Measurements from ENCODE around the gene CENPM. TPM values are rescaled to one million over a fixed set of nuclear protein-coding genes. Genes with fewer than 3 reads are reported as not detected.
"Not testable (repeated sequence)": the region's sequence is repeated elsewhere in the genome, so short reads cannot be mapped to it uniquely, and the experiment has no call there.

The CENPM gene
- total and polyA plus RNA-seq, 5 experiments from 2014 or later, result 2.1 to 7.2 (median 3.2) TPM

- H3K4me1 Mint-ChIP-seq, result peaks cover 3 to 5% (median 4%) of the 10 kb centered on the region in 4 donors
- H3K27me3 Mint-ChIP-seq, result peaks cover 0 to 3% (median 0%) of the 10 kb centered on the region in 5 donors
- POLR2A ChIA-PET, result interaction anchor here (0.6 kb wide), 2 partner anchors 33 to 340 kb away, joined by 3 read pairs; no protein-coding TSS in a partner anchor
- H3K27ac Mint-ChIP-seq, result peak overlapping the region in 1 of 10 donors; percentile 75
- peak overlapping the region in 1 of 10 donors; percentile 66 for H3K4me3 Mint-ChIP-seq
- H3K36me3 Mint-ChIP-seq, result no peaks in the 10 kb centered on the region
- DNase-seq (no peak), ATAC-seq (peak; percentile 59 to 63)
- no peaks in the 10 kb centered on the region for H3K9me3 Mint-ChIP-seq
Observed at GRCh38 chr22:41957941-41958556, 11.1 kb upstream of the CENPM start.

- DNase-seq (no peak), ATAC-seq (no peak)
- POLR2A ChIA-PET, result no interaction called here
- peaks cover 3 to 8% (median 5%) of the 10 kb centered on the region in 4 donors for H3K4me1 Mint-ChIP-seq
- no peaks in the 10 kb centered on the region for H3K9me3 Mint-ChIP-seq
- H3K4me3 Mint-ChIP-seq, result no peak overlapping the region
- no peak overlapping the region for H3K27ac Mint-ChIP-seq
- H3K36me3 Mint-ChIP-seq, result no peaks in the 10 kb centered on the region
- H3K27me3 Mint-ChIP-seq, result peaks cover 0 to 3% (median 0%) of the 10 kb centered on the region in 5 donors
Observed at GRCh38 chr22:41952713-41953112, 5.8 kb upstream of the CENPM start.

- Mint-ChIP-seq H3K4me3 (no peak within 1 kb of the TSS), H3K27ac (peak within 1 kb of the TSS in 1 of 10 donors; percentile 26), H3K36me3 (no peaks in the 10 kb centered on the region), H3K9me3 (no peaks in the 10 kb centered on the region), H3K27me3 (peaks cover 0 to 3% (median 0%) of the 10 kb centered on the region in 5 donors), H3K4me1 (peaks cover 0 to 11% (median 6%) of the 10 kb centered on the region in 4 donors)
- ATAC-seq (no peak), DNase-seq (no peak)
- POLR2A ChIA-PET, result interaction anchor here (0.6 kb wide), 1 partner anchor 167 kb away, joined by 3 read pairs; no protein-coding TSS in a partner anchor
Observed at GRCh38 chr22:41951898-41952474, 5.0 kb upstream of the CENPM start, which contains the start of gene SMIM45. Gene SMIM45, plus strand, starts transcription at chr22:41952150.

GRCh38 chr22:41949297-41949965 is 2.5 kb upstream of the CENPM start:
- Mint-ChIP-seq H3K27me3 (peaks cover 0 to 2% (median 0%) of the 10 kb centered on the region in 5 donors), H3K9me3 (no peaks in the 10 kb centered on the region), H3K4me1 (peaks cover 0 to 24% (median 13%) of the 10 kb centered on the region in 4 donors), H3K4me3 (no peak overlapping the region), H3K27ac (no peak overlapping the region), H3K36me3 (no peaks in the 10 kb centered on the region)
- POLR2A ChIA-PET, result no interaction called here
- no peak for ATAC-seq
- no peak for DNase-seq

GRCh38 chr22:41948928-41949296 is 2.0 kb upstream of the CENPM start:
- POLR2A ChIA-PET, result interaction anchor here (0.6 kb wide), 1 partner anchor 592 kb away, joined by 3 read pairs; no protein-coding TSS in a partner anchor
- not testable (repeated sequence) for DNase-seq, H3K36me3 Mint-ChIP-seq, ATAC-seq, H3K27me3 Mint-ChIP-seq, H3K9me3 Mint-ChIP-seq, H3K27ac Mint-ChIP-seq, H3K4me3 Mint-ChIP-seq
- peaks cover 0 to 24% (median 13%) of the 10 kb centered on the region in 4 donors for H3K4me1 Mint-ChIP-seq

GRCh38 chr22:41948142-41948541 is 1.2 kb upstream of the CENPM start:
- Mint-ChIP-seq H3K27ac (no peak overlapping the region), H3K9me3 (no peaks in the 10 kb centered on the region), H3K4me1 (peaks cover 0 to 24% (median 13%) of the 10 kb centered on the region in 4 donors), H3K36me3 (no peaks in the 10 kb centered on the region), H3K27me3 (no peaks in the 10 kb centered on the region), H3K4me3 (peak overlapping the region in 1 of 10 donors; percentile 26)
- ATAC-seq (no peak), DNase-seq (no peak)
- POLR2A ChIA-PET, result no interaction called here

- Mint-ChIP-seq H3K27ac (peak overlapping the region in 3 of 10 donors; percentile 44 to 82 (median 79)), H3K27me3 (no peaks in the 10 kb centered on the region)
- POLR2A ChIA-PET, result interaction anchor here (0.7 to 2.2 kb wide), 6 partner anchors 21 to 259 kb away, joined by 3 to 10 read pairs (median 4); partner anchors contain the start of genes SMDT1, SNU13, SREBF2 and TNFRSF13C
Observed at GRCh38 chr22:41947424-41948080, 600 bp upstream of the CENPM start.

GRCh38 chr22:41943661-41944209 is 3.2 kb downstream of the CENPM start:
- Mint-ChIP-seq H3K4me3 (peak overlapping the region in 1 of 10 donors; percentile 62), H3K4me1 (peaks cover 17 to 49% (median 39%) of the 10 kb centered on the region in 4 donors), H3K27ac (peak overlapping the region in 4 of 10 donors; percentile 8 to 40 (median 23)), H3K9me3 (no peaks in the 10 kb centered on the region), H3K27me3 (no peaks in the 10 kb centered on the region), H3K36me3 (no peaks in the 10 kb centered on the region)
- DNase-seq (no peak), ATAC-seq (no peak)
- POLR2A ChIA-PET, result interaction anchor here (0.5 to 1.6 kb wide), 4 partner anchors 17 to 202 kb away, joined by 3 to 13 read pairs (median 3); partner anchors contain the start of genes SREBF2 and TNFRSF13C

More at GRCh38 chr22:41947424-41948080, 600 bp upstream of the CENPM start:
- Mint-ChIP-seq H3K4me3 (peak overlapping the region; percentile 85 to 95 (median 91)), H3K9me3 (no peaks in the 10 kb centered on the region), H3K36me3 (no peaks in the 10 kb centered on the region), H3K4me1 (peaks cover 0 to 24% (median 13%) of the 10 kb centered on the region in 4 donors)
- no peak for DNase-seq
- ATAC-seq, result no peak

GRCh38 chr22:41940832-41941765 is 5.9 kb downstream of the CENPM start:
- Mint-ChIP-seq H3K27ac (peak overlapping the region; percentile 97 to 100 (median 100)), H3K9me3 (no peaks in the 10 kb centered on the region), H3K4me1 (peaks cover 17 to 55% (median 33%) of the 10 kb centered on the region in 4 donors)

GRCh38 chr22:41939981-41940831 is 6.7 kb downstream of the CENPM start:
- Mint-ChIP-seq H3K27ac (peak overlapping the region; percentile 97 to 100 (median 100)), H3K4me3 (peak overlapping the region; percentile 56 to 92 (median 86)), H3K9me3 (no peaks in the 10 kb centered on the region), H3K4me1 (peaks cover 17 to 57% (median 31%) of the 10 kb centered on the region in 4 donors), H3K27me3 (no peaks in the 10 kb centered on the region), H3K36me3 (no peaks in the 10 kb centered on the region)
- POLR2A ChIA-PET, result interaction anchor here (0.7 to 4.5 kb wide), 16 partner anchors 11 to 504 kb away, joined by 3 to 68 read pairs (median 8); partner anchors contain the start of genes CCDC134, MEI1, SMDT1 and SNU13
- DNase-seq, result peak; percentile 73 to 96 (median 90)
- peak; percentile 74 to 85 for ATAC-seq

More at GRCh38 chr22:41940832-41941765, 5.9 kb downstream of the CENPM start:
- H3K36me3 Mint-ChIP-seq, result no peaks in the 10 kb centered on the region
- H3K27me3 Mint-ChIP-seq, result no peaks in the 10 kb centered on the region
- DNase-seq (peak; percentile 76 to 93 (median 85)), ATAC-seq (peak; percentile 63)
- H3K4me3 Mint-ChIP-seq, result peak overlapping the region; percentile 43 to 92 (median 76)
- POLR2A ChIA-PET, result interaction anchor here (0.7 to 4.5 kb wide), 13 partner anchors 13 to 274 kb away, joined by 3 to 68 read pairs (median 9); partner anchors contain the start of genes CCDC134, MEI1, SMDT1 and SNU13

Measured in naive thymus-derived CD8-positive, alpha-beta T cell (primary cell).